D721Med (cell line): ENCODE results near the gene IPCEF1.

Experiments used
- DNase-seq: peaks from one replicate; pipeline ENCODE4 v3.0.0; 2011; ENCODE audit warnings: low spot score; ENCODE audit not compliant: insufficient read length
- FAIRE-seq: peaks from 2 replicates; lab custom pipeline; 2011; peaks lifted over from hg19 to GRCh38; lab: Jason Lieb, UNC
- TF ChIP-seq, protein P1 (sequence below): IDR thresholded peaks from 2 replicates; pipeline ENCODE4 v1.5.1; 2012; ENCODE audit warnings: mild to moderate bottlenecking, control low read depth; ENCODE audit not compliant: insufficient read depth; ENCODE audit errors: missing control alignments

IPCEF1 gene

DNA sequence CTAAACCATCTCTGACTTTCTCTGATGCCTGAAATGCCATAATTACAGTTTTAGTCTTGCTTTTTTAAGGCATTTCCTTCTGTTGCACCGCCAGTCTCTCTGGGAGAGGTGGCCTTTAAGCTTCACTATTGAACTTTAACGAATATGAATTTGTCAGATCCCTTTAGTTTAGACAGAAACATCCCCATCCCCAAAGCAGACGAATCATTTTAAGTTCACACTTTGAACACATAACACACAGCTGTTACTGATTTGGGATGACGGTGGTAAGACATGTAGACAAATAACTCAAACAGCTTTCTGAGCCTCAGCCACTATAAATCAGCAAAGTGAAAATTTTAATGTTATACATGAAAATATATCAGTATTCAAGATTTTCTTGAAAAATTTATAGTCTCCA is 7.2 kb upstream of the IPCEF1 start:
- FAIRE-seq, result no peak
- no peak for DNase-seq
- TF ChIP-seq, protein P1, sequence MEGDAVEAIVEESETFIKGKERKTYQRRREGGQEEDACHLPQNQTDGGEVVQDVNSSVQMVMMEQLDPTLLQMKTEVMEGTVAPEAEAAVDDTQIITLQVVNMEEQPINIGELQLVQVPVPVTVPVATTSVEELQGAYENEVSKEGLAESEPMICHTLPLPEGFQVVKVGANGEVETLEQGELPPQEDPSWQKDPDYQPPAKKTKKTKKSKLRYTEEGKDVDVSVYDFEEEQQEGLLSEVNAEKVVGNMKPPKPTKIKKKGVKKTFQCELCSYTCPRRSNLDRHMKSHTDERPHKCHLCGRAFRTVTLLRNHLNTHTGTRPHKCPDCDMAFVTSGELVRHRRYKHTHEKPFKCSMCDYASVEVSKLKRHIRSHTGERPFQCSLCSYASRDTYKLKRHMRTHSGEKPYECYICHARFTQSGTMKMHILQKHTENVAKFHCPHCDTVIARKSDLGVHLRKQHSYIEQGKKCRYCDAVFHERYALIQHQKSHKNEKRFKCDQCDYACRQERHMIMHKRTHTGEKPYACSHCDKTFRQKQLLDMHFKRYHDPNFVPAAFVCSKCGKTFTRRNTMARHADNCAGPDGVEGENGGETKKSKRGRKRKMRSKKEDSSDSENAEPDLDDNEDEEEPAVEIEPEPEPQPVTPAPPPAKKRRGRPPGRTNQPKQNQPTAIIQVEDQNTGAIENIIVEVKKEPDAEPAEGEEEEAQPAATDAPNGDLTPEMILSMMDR, result no peak

DNA sequence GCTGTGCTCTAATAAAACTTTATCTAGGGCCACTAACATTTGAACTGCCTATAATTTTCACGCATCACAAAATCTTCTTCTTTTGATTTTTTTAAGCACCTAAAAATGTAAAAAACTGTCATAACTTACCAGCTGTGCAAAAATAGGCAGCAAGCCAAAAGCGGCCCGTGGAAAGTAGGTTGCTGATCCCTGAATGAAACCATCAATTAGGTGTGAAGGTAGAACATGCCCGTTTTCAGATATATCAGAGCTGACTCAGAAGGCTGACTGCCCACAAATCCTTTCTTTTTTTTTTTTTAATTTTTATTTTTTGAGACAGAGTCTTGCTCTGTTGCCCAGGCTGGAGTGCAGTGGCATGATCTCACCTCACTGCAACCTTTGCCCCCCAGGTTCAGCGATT is 4.9 kb upstream of the IPCEF1 start:
- FAIRE-seq (no peak), DNase-seq (no peak)
- TF ChIP-seq, protein P1, result no peak

DNA sequence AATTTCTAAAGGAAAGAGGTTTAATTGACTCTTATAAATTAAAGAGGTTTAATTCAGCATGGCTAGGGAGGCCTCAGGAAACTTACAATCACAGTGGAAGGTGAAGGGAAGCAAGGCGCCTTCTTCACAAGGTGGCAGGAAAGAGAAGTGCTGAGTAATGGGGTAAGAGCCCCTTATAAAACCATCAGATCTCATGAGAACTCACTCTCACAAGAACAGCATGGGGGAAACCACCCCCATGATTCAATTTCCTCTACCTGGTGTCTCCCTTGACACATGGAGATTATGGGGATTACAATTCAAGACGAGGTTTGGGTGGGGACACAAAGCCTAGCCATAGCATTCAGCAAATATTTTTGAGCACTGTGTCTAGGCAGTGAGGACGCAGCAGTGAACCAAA is 3.9 kb upstream of the IPCEF1 start:
- FAIRE-seq (no peak), DNase-seq (no peak)
- TF ChIP-seq, protein P1, result no peak

DNA sequence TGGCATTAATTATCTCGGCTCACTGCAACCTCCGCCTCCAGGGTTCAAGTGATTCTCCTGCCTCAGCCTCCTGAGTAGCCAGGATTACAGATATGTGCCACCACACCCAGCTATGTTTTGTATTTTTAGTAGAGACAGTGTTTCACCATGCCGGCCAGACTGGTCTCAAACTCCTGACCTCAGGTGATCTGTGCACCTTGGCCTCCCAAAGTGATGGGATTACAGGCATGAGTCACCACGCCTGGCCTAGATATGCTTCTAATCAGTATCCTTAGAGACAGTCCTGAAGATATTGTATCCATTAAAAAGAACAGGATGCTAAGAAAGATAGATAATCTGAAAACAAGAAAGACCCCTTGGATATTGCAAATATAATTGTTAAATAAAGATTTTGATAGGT is 3.1 kb upstream of the IPCEF1 start:
- FAIRE-seq, result no peak
- DNase-seq, result no peak
- TF ChIP-seq, protein P1, result no peak

DNA sequence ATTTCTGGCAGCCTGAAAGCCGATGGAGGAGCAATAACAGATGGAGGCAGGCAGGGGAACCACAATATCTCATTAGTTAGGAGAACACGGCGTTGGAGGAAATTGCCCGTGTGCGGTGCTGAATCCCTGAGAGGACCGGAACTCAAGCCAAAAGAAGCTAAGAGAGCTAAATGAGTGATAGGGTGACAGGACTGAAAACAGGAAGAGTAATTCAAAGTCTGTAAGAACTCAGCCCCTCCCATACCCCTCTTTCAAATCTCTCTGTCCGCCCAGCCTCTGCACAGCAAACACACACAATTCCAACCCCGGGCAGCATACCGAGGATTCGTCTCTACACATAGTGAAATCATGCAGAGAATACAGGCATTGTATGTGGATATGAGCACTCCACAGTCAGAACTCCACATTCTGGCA is 2.6 kb upstream of the IPCEF1 start:
- DNase-seq, result no peak
- no peak for FAIRE-seq
- TF ChIP-seq, protein P1, result no peak

DNA sequence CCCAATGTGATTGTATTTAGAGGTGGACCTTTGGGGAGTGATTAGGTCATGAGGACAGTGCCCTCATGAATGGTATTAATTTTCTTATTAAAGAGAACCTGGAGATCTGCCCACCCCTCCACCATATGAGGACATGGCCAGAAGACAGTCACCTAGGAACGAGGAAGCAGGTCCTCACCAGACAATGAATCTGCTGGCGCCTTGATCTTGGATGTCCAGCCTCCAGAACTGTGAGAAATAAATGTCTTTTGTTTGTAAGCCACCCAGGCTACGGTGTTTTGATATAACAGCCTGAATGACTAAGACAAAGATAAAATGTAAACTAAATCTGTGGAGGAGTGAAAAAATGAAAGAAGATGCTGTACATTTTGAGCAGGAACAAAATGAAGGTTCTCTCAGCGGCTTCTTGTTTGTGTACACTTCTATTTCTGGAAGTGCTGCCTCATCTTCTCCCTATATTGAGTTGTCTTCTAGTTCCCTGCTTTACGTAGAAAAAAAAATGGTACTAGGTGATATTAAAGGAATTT is 1.5 kb upstream of the IPCEF1 start:
- TF ChIP-seq, protein P1, result no peak
- FAIRE-seq (no peak), DNase-seq (no peak)

DNA sequence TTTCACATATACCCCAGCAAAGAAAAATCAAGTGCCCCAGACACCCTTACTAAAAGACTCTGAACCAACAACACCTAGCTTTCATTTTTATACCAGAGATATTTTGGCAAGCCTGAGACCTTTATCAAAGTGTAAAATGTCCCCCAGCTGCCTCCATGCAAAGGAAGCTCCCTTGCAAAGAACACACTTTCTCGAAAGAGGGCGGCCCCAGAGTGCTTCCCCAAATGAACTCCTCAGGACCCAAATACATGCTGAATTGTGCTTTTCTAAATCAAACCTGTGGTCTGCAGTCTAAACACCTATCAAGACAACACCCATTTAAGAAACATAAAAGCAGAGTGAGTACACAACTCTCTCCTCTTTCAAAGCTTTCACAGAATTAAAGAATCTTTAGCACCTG is 490 bp downstream of the IPCEF1 start:
- DNase-seq, result no peak
- TF ChIP-seq, protein P1, result no peak
- no peak for FAIRE-seq
